A549 treated with AZD9567 at 1 μM for 4 hours (cell line): ENCODE data around the gene ZNF467. TPM values are rescaled to one million over a fixed set of nuclear protein-coding genes. Genes with fewer than 3 reads are reported as not detected.

Source experiments
- total RNA-seq: library from RNA; stranded (reverse); fragments of 200-300 nt; extraction: Qiagen RNA extraction; gene quantifications from 5 replicates; pipeline ENCODE4 v1.2.3, GENCODE V29; 2022; ENCODE audit not compliant: insufficient read depth

Gene ZNF467, protein sequence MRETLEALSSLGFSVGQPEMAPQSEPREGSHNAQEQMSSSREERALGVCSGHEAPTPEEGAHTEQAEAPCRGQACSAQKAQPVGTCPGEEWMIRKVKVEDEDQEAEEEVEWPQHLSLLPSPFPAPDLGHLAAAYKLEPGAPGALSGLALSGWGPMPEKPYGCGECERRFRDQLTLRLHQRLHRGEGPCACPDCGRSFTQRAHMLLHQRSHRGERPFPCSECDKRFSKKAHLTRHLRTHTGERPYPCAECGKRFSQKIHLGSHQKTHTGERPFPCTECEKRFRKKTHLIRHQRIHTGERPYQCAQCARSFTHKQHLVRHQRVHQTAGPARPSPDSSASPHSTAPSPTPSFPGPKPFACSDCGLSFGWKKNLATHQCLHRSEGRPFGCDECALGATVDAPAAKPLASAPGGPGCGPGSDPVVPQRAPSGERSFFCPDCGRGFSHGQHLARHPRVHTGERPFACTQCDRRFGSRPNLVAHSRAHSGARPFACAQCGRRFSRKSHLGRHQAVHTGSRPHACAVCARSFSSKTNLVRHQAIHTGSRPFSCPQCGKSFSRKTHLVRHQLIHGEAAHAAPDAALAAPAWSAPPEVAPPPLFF
- total RNA-seq = 1.1 to 1.4 TPM (median 1.2 TPM) in 4 of 5 replicates, not detected in the other

DNA sequence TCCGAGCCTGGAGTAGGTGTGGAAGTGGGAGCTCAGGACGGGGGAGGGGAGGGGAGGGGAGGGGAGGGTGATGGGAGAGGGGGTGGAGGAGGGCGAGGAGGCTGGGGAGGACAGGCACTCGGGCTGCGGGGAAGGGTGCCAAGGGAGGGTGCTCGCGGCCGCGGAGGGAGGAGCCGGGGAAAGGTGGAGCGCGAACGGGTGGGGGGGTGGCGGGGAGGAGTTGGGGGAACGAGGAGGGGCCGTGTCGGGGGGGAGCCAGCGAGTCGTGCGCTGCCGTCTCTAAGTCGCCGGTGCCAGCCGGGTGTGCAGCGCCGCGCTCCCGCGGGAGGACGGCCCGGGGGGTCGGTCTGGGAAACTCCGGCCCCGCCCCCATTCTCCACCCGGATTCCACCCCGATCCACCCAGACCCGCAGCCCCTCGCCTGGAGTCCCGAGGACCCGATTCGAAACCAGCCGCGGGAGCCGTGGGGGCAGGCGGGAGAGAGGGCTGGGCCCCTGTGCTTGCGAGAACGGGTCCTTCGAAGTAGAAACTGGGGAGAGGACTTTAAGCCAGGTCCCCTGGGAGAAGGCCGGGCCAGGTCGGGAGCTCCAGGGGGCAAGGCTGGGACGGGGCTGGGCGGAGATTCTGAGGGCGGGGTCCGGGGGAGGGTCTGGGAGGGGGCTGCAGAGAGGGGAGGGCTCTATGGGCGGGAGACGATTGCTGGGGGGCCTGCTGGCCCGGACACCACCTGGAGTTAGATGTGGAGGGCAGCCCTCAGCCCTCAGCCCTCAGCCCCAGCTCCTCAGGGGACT lies at the start of gene ZNF467:
Gene ZNF467 (minus strand): TSS at position 143 of the 791 bp plus-strand sequence. CDS start 2,556 bp downstream, outside the sequence.

Other genes with a start within 250 kb of the ZNF467 start
- 1.7 to 4.3 TPM (median 3.0 TPM) in 5 replicates for gene ZNF862, start 64.8 kb upstream of the ZNF467 start, total RNA-seq
- gene ATP6V0E2, start 100.4 kb upstream of the ZNF467 start, total RNA-seq = 58.7 to 67.7 TPM (median 62.4 TPM) in 5 replicates